ENCODE measurements around the gene CSMD2. TPM values are rescaled to one million over a fixed set of nuclear protein-coding genes. Genes with fewer than 3 reads are reported as not detected.

The CSMD2 gene
- total RNA-seq, 2 experiments from 2014 or later = not detected

GRCh38 chr1:33706634-33707255 is 458.3 kb downstream of the CSMD2 start:
- Histone ChIP-seq H3K4me3 (ENCODE audit: low read depth, low read length, poor library complexity, severe bottlenecking) (no peak overlapping the region), H3K4me1 (ENCODE audit: insufficient read depth, low read length, poor library complexity, severe bottlenecking) (no peaks in the 10 kb centered on the region), H4K20me1 (ENCODE audit: insufficient read depth, low read length) (no peaks in the 10 kb centered on the region), H3K9me3 (ENCODE audit: low read length) (no peaks in the 10 kb centered on the region), H3K27ac (ENCODE audit: low read depth, low read length, poor library complexity, severe bottlenecking) (no peak overlapping the region), H3K79me2 (ENCODE audit: insufficient read depth, low read depth, low read length) (no peaks in the 10 kb centered on the region), H3K36me3 (ENCODE audit: insufficient read depth, low read length) (no peaks in the 10 kb centered on the region), H3K9me2 (ENCODE audit: insufficient read depth, low read length) (no peaks in the 10 kb centered on the region), H3K4me2 (ENCODE audit: low read length) (no peak overlapping the region), H2AFZ (ENCODE audit: low read length) (no peak overlapping the region)
- intact Hi-C loops (cut with micrococcal nuclease; ENCODE audit: unreplicated experiment) = no loop called here
- TF ChIP-seq EZH2phosphoT487 (IDR thresholded peaks at IDR 0.05; ENCODE audit: borderline replicate concordance, low read depth, low read length) = no peak
- no peak for TF ChIP-seq CTCF (conservative IDR thresholded peaks at IDR 0.05; ENCODE audit: low read length)
- ChIA-PET CTCF (ENCODE audit: unreplicated experiment) (no interaction called here), POLR2A (no interaction called here)
- DNase-seq (ENCODE audit: low spot score) = no peak
- no TSS peak for BruUV-seq (replicated peaks)

- Histone ChIP-seq H2AFZ (ENCODE audit: low read length) (no peak overlapping the region), H3K9me2 (ENCODE audit: insufficient read depth, low read length) (no peaks in the 10 kb centered on the region), H4K20me1 (ENCODE audit: insufficient read depth, low read length) (no peaks in the 10 kb centered on the region), H3K4me1 (ENCODE audit: insufficient read depth, low read length, poor library complexity, severe bottlenecking) (no peaks in the 10 kb centered on the region), H3K27ac (ENCODE audit: low read depth, low read length, poor library complexity, severe bottlenecking) (no peak overlapping the region), H3K36me3 (ENCODE audit: insufficient read depth, low read length) (no peaks in the 10 kb centered on the region), H3K9me3 (ENCODE audit: low read length) (no peaks in the 10 kb centered on the region), H3K79me2 (ENCODE audit: insufficient read depth, low read depth, low read length) (no peaks in the 10 kb centered on the region), H3K4me2 (ENCODE audit: low read length) (no peak overlapping the region), H3K4me3 (ENCODE audit: low read depth, low read length, poor library complexity, severe bottlenecking) (no peak overlapping the region)
- no peak for DNase-seq (ENCODE audit: low spot score)
- TF ChIP-seq EZH2phosphoT487 (IDR thresholded peaks at IDR 0.05; ENCODE audit: borderline replicate concordance, low read depth, low read length) (no peak), CTCF (conservative IDR thresholded peaks at IDR 0.05; ENCODE audit: low read length) (no peak)
- ChIA-PET POLR2A (no interaction called here), CTCF (ENCODE audit: unreplicated experiment) (no interaction called here)
- intact Hi-C loops (cut with micrococcal nuclease; ENCODE audit: unreplicated experiment) = no loop called here
- BruUV-seq (replicated peaks) = no TSS peak
These were observed 461.6 kb downstream of the CSMD2 start for GRCh38 chr1:33703464-33703863.

GRCh38 chr1:33698361-33699035 is 466.5 kb downstream of the CSMD2 start:
- CTCF ChIA-PET (ENCODE audit: unreplicated experiment) = no interaction called here
- Histone ChIP-seq H3K9me3 (ENCODE audit: low read length) (no peaks in the 10 kb centered on the region), H3K79me2 (ENCODE audit: insufficient read depth, low read depth, low read length) (no peaks in the 10 kb centered on the region), H3K4me1 (ENCODE audit: insufficient read depth, low read length, poor library complexity, severe bottlenecking) (no peaks in the 10 kb centered on the region), H3K4me2 (ENCODE audit: low read length) (no peak overlapping the region), H3K4me3 (ENCODE audit: low read depth, low read length, poor library complexity, severe bottlenecking) (no peak overlapping the region), H3K9me2 (ENCODE audit: insufficient read depth, low read length) (no peaks in the 10 kb centered on the region), H4K20me1 (ENCODE audit: insufficient read depth, low read length) (no peaks in the 10 kb centered on the region), H2AFZ (ENCODE audit: low read length) (no peak overlapping the region), H3K27ac (ENCODE audit: low read depth, low read length, poor library complexity, severe bottlenecking) (no peak overlapping the region), H3K36me3 (ENCODE audit: insufficient read depth, low read length) (no peaks in the 10 kb centered on the region)
- TF ChIP-seq EZH2phosphoT487 (IDR thresholded peaks at IDR 0.05; ENCODE audit: borderline replicate concordance, low read depth, low read length) (no peak), CTCF (conservative IDR thresholded peaks at IDR 0.05; ENCODE audit: low read length) (no peak)
- no TSS peak for BruUV-seq (replicated peaks)
- intact Hi-C loops (cut with micrococcal nuclease; ENCODE audit: unreplicated experiment) = no loop called here
- DNase-seq (ENCODE audit: low spot score) = no peak
- POLR2A ChIA-PET = no interaction called here
